ENCODE results near the gene GADD45A. TPM values are rescaled to one million over a fixed set of nuclear protein-coding genes. Genes with fewer than 3 reads are reported as not detected.

GADD45A gene
- total and polyA plus RNA-seq, 4 donors = 49.7 to 186 (median 156) TPM

- peaks cover 0 to under 1% of the 10 kb centered on the region in 2 donors for H3K4me1 ChIP-seq (ENCODE audit: control insufficient read depth in 1 of 2, insufficient read depth in 2 of 2, low read length in 2 of 2)
- ATAC-seq (ENCODE audit: low FRiP score) (no peak), DNase-seq (no peak)
- intact Hi-C loops (cut with DNase I) = loop anchor here (2.0 to 5.0 kb wide), 2 partner anchors 123 to 147 kb away; no protein-coding TSS in a partner anchor
- H3K27ac ChIP-seq (ENCODE audit: low read depth in 1 of 2, low read length in 2 of 2) = peak overlapping the region in 1 of 2 donors; percentile 49
- peak overlapping the region in 1 of 2 donors; percentile 19 for H3K4me3 ChIP-seq (ENCODE audit: low read length in 2 of 2)
- peaks cover 0 to 3% of the 10 kb centered on the region in 2 donors for H3K36me3 ChIP-seq (ENCODE audit: control insufficient read depth in 1 of 2, insufficient read depth in 2 of 2, low read length in 1 of 2)
- WGBS, 2 donors = 12 to 15% methylated on average over 8 of the region's 8 CpGs
- no peaks in the 10 kb centered on the region for H3K9me3 ChIP-seq (ENCODE audit: control insufficient read depth, low read length)
- no peaks in the 10 kb centered on the region for H3K27me3 ChIP-seq (ENCODE audit: control insufficient read depth in 1 of 2, insufficient read depth in 2 of 2, low read length in 1 of 2)
Observed at GRCh38 chr1:67683766-67684525, 1.1 kb upstream of the GADD45A start.

- ATAC-seq (ENCODE audit: low FRiP score) (no peak), DNase-seq (no peak)
- H3K9me3 ChIP-seq (ENCODE audit: control insufficient read depth, low read length) = no peaks in the 10 kb centered on the region
- H3K27ac ChIP-seq (ENCODE audit: low read depth in 1 of 2, low read length in 2 of 2) = peak overlapping the region in 1 of 2 donors; percentile 49
- peaks cover 0 to 5% of the 10 kb centered on the region in 2 donors for H3K4me1 ChIP-seq (ENCODE audit: control insufficient read depth in 1 of 2, insufficient read depth in 2 of 2, low read length in 2 of 2)
- peak overlapping the region; percentile 19 to 29 for H3K4me3 ChIP-seq (ENCODE audit: low read length in 2 of 2)
- 0 to 1% methylated on average over 18 to 20 of the region's 20 CpGs for WGBS, 2 donors
- H3K27me3 ChIP-seq (ENCODE audit: control insufficient read depth in 1 of 2, insufficient read depth in 2 of 2, low read length in 1 of 2) = no peaks in the 10 kb centered on the region
- peaks cover 0 to 3% of the 10 kb centered on the region in 2 donors for H3K36me3 ChIP-seq (ENCODE audit: control insufficient read depth in 1 of 2, insufficient read depth in 2 of 2, low read length in 1 of 2)
- intact Hi-C loops (cut with DNase I) = loop anchor here (2.0 to 5.0 kb wide), 4 partner anchors 122 to 148 kb away; partner anchors contain the start of gene GNG12 (in 1 of the 2)
Observed at GRCh38 chr1:67684526-67685066, 405 bp upstream of the GADD45A start.

GRCh38 chr1:67685558-67686266, 711 bp downstream of the GADD45A start:
- 0 to 1% methylated on average over 64 to 65 of the region's 65 CpGs for WGBS, 2 donors
- DNase-seq (peak; percentile 77 to 86), ATAC-seq (ENCODE audit: low FRiP score) (peak; percentile 50)
- intact Hi-C loops (cut with DNase I) = loop anchor here (2.0 to 5.0 kb wide), 5 partner anchors 21 to 147 kb away; partner anchors contain the start of gene GNG12 (in 1 of the 2)
- H3K4me3 ChIP-seq (ENCODE audit: low read length in 2 of 2) = peak overlapping the region; percentile 80 to 96
- H3K27me3 ChIP-seq (ENCODE audit: control insufficient read depth in 1 of 2, insufficient read depth in 2 of 2, low read length in 1 of 2) = no peaks in the 10 kb centered on the region
- H3K4me1 ChIP-seq (ENCODE audit: control insufficient read depth in 1 of 2, insufficient read depth in 2 of 2, low read length in 2 of 2) = peaks cover 0 to 5% of the 10 kb centered on the region in 2 donors
- peaks cover 0 to 3% of the 10 kb centered on the region in 2 donors for H3K36me3 ChIP-seq (ENCODE audit: control insufficient read depth in 1 of 2, insufficient read depth in 2 of 2, low read length in 1 of 2)
- peak overlapping the region; percentile 87 to 95 for H3K27ac ChIP-seq (ENCODE audit: low read depth in 1 of 2, low read length in 2 of 2)
- no peaks in the 10 kb centered on the region for H3K9me3 ChIP-seq (ENCODE audit: control insufficient read depth, low read length)

DNA sequence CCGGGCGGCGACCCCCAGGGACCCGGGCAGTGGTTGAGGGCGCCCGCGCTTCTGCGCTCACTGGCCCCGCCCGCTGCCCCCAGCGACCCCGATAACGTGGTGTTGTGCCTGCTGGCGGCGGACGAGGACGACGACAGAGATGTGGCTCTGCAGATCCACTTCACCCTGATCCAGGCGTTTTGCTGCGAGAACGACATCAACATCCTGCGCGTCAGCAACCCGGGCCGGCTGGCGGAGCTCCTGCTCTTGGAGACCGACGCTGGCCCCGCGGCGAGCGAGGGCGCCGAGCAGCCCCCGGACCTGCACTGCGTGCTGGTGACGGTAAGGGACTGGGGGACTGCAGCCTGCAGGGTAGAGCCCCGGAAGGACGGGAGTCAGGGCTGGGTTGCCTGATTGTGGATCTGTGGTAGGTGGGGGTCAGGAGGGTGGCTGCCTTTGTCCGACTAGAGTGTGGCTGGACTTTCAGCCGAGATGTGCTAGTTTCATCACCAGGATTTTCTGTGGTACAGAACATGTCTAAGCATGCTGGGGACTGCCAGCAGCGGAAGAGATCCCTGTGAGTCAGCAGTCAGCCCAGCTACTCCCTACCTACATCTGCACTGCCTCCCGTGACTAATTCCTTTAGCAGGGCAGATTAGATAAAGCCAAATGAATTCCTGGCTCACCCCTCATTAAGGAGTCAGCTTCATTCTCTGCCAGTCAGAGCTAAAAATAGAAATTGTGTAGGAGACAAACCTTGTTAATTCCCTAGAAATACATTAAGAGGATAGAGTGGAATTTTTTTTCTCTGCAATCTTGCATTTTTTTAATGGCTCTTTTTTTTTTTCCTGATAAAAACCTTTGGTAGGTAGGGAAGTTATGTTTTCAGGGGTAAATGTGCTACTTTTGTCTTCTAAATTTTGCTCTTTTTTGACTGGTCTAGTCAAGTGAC, 1.5 kb downstream of the GADD45A start:
- H3K36me3 ChIP-seq (ENCODE audit: control insufficient read depth in 1 of 2, insufficient read depth in 2 of 2, low read length in 1 of 2) = peaks cover 0 to 3% of the 10 kb centered on the region in 2 donors
- peaks cover 0 to 5% of the 10 kb centered on the region in 2 donors for H3K4me1 ChIP-seq (ENCODE audit: control insufficient read depth in 1 of 2, insufficient read depth in 2 of 2, low read length in 2 of 2)
- WGBS, 2 donors = 0% methylated on average over 42 to 43 of the region's 43 CpGs
- H3K27me3 ChIP-seq (ENCODE audit: control insufficient read depth in 1 of 2, insufficient read depth in 2 of 2, low read length in 1 of 2) = no peaks in the 10 kb centered on the region
- intact Hi-C loops (cut with DNase I) = loop anchor here (2.0 to 5.0 kb wide), 4 partner anchors 20 to 146 kb away; partner anchors contain the start of gene GNG12 (in 1 of the 2)
- no peaks in the 10 kb centered on the region for H3K9me3 ChIP-seq (ENCODE audit: control insufficient read depth, low read length)
- peak overlapping the region; percentile 80 to 96 for H3K4me3 ChIP-seq (ENCODE audit: low read length in 2 of 2)
- peak; percentile 89 to 90 for DNase-seq
- peak; percentile 76 for ATAC-seq (ENCODE audit: low FRiP score)
- H3K27ac ChIP-seq (ENCODE audit: low read depth in 1 of 2, low read length in 2 of 2) = peak overlapping the region; percentile 87 to 95

GRCh38 chr1:67687198-67687545, 2.2 kb downstream of the GADD45A start:
- WGBS, 2 donors = 12 to 21% methylated on average over 3 of the region's 3 CpGs
- Histone ChIP-seq H3K27me3 (ENCODE audit: control insufficient read depth in 1 of 2, insufficient read depth in 2 of 2, low read length in 1 of 2) (no peaks in the 10 kb centered on the region), H3K27ac (ENCODE audit: low read depth in 1 of 2, low read length in 2 of 2) (peak overlapping the region; percentile 73 to 87), H3K9me3 (ENCODE audit: control insufficient read depth, low read length) (no peaks in the 10 kb centered on the region), H3K4me1 (ENCODE audit: control insufficient read depth in 1 of 2, insufficient read depth in 2 of 2, low read length in 2 of 2) (peaks cover 0 to 5% of the 10 kb centered on the region in 2 donors), H3K36me3 (ENCODE audit: control insufficient read depth in 1 of 2, insufficient read depth in 2 of 2, low read length in 1 of 2) (peaks cover 0 to 3% of the 10 kb centered on the region in 2 donors), H3K4me3 (ENCODE audit: low read length in 2 of 2) (peak overlapping the region; percentile 80 to 96)
- DNase-seq = no peak
- intact Hi-C loops (cut with DNase I) = loop anchor here (2.0 to 5.0 kb wide), 4 partner anchors 20 to 145 kb away; partner anchors contain the start of gene GNG12 (in 1 of the 2)
- ATAC-seq (ENCODE audit: low FRiP score) = no peak

- Histone ChIP-seq H3K27ac (ENCODE audit: low read depth in 1 of 2, low read length in 2 of 2) (peak overlapping the region in 1 of 2 donors; percentile 20), H3K4me1 (ENCODE audit: control insufficient read depth in 1 of 2, insufficient read depth in 2 of 2, low read length in 2 of 2) (peaks cover 0 to 5% of the 10 kb centered on the region in 2 donors), H3K27me3 (ENCODE audit: control insufficient read depth in 1 of 2, insufficient read depth in 2 of 2, low read length in 1 of 2) (no peaks in the 10 kb centered on the region), H3K36me3 (ENCODE audit: control insufficient read depth in 1 of 2, insufficient read depth in 2 of 2, low read length in 1 of 2) (peaks cover 0 to 3% of the 10 kb centered on the region in 2 donors), H3K4me3 (ENCODE audit: low read length in 2 of 2) (peak overlapping the region; percentile 80 to 96), H3K9me3 (ENCODE audit: control insufficient read depth, low read length) (no peaks in the 10 kb centered on the region)
- intact Hi-C loops (cut with DNase I) = loop anchor here (2.0 to 5.0 kb wide), 5 partner anchors 17 to 145 kb away; partner anchors contain the start of gene GNG12 (in 1 of the 2)
- DNase-seq = no peak
- ATAC-seq (ENCODE audit: low FRiP score) = no peak
- 13 to 14% methylated on average over 4 of the region's 4 CpGs for WGBS, 2 donors
Observed at GRCh38 chr1:67687649-67688048, 2.6 kb downstream of the GADD45A start.

DNA sequence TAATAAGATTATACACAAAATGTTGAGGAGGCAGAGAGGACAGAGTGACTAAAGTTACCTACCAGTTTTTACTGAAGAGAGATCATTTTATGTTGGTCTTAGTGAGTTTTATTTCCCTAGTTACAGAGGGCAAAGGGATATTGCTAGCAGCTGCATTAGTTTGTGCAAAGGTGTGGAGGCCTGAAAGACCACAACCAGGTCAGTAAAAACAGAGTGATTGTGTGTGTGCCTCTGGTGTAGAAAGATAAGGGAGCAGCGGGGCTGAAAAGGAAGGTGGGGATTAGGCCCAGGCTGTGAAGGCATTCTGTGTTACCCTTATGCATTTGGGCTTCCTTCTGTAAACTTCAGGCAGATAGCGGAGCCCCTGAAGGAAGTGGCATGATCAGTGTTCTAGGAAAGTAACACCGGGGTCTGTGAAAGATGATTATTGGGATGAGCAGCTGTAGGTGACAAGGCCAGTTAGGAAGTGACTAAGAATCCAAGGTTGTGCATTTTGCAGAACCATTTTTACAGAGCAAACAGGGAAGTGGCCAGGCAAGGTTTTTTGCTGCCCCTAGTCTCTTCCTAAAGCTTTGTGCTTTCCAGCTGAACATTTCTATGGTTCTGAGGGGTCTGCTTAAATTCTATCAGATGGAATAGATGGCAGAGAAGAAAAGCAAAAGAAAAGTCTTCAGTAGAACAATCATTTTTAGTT, 3.7 kb downstream of the GADD45A start:
- ATAC-seq (ENCODE audit: low FRiP score) = no peak
- intact Hi-C loops (cut with DNase I) = loop anchor here (2.0 to 5.0 kb wide), 3 partner anchors 16 to 144 kb away; partner anchors contain the start of gene GNG12 (in 1 of the 2)
- H3K4me1 ChIP-seq (ENCODE audit: control insufficient read depth in 1 of 2, insufficient read depth in 2 of 2, low read length in 2 of 2) = peaks cover 0 to 5% of the 10 kb centered on the region in 2 donors
- H3K9me3 ChIP-seq (ENCODE audit: control insufficient read depth, low read length) = no peaks in the 10 kb centered on the region
- H3K27ac ChIP-seq (ENCODE audit: low read depth in 1 of 2, low read length in 2 of 2) = peak overlapping the region; percentile 69 to 76
- H3K4me3 ChIP-seq (ENCODE audit: low read length in 2 of 2) = peak overlapping the region in 1 of 2 donors; percentile 46
- peaks cover 0 to 3% of the 10 kb centered on the region in 2 donors for H3K36me3 ChIP-seq (ENCODE audit: control insufficient read depth in 1 of 2, insufficient read depth in 2 of 2, low read length in 1 of 2)
- DNase-seq = no peak
- 84 to 94% methylated on average over 3 of the region's 3 CpGs for WGBS, 2 donors
- no peaks in the 10 kb centered on the region for H3K27me3 ChIP-seq (ENCODE audit: control insufficient read depth in 1 of 2, insufficient read depth in 2 of 2, low read length in 1 of 2)
